Stimulated activated CD4-positive, alpha-beta T cell treated with anti-CD3 and anti-CD28 coated beads, Interleukin-2, amount 100 ng/mL, for 4 hours (primary cell): Measurements from ENCODE around the gene C1orf21.

Experiments used
- DNase-seq: peaks from one replicate; pipeline ENCODE4 v3.0.0-alpha.2; 2020; ENCODE audit warnings: low read depth

The C1orf21 gene

DNA sequence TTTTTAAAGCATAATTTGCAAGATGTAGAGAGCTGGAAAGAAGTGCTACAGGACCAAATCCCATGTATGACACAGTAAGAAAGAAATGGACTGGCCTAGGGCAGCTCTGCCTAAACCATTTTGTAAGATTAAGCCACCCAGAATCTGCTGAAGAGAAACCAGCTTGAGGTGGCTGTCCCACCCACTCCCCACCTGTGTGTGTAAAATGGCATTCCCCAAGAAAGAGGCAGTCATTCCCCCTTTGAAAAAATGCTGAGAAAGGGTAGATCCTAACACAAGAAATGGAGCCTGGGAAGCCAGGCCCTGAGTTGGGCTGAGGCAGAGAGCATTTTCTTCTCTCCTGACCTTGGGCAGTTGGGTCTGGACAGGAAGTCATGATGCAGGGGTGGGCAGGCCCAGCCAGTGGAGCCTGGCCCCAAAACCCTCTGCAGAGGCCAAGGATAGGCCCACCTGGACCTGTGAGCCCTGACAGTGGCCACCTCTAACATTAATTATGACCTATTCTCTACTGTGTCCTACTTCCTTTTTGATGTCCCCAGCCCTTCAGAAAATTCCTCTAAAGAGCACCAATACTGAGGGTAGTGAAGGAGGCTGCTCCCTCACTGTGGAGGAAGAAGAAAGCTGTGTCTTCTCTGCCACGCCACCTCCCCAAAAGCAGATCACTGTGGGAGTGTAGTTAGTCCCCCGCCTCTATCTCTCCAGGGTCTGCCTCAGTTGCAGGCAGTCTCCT, 273.8 kb downstream of the C1orf21 start:
- DNase-seq = no peak

- DNase-seq = no peak
Observed at GRCh38 chr1:184661801-184662200, 275.0 kb downstream of the C1orf21 start.

GRCh38 chr1:184664042-184664660, 277.3 kb downstream of the C1orf21 start:
- DNase-seq = peak; percentile 1

- no peak for DNase-seq
Observed at GRCh38 chr1:184664661-184665060, 277.8 kb downstream of the C1orf21 start.

GRCh38 chr1:184665360-184665759, 278.5 kb downstream of the C1orf21 start:
- no peak for DNase-seq

DNA sequence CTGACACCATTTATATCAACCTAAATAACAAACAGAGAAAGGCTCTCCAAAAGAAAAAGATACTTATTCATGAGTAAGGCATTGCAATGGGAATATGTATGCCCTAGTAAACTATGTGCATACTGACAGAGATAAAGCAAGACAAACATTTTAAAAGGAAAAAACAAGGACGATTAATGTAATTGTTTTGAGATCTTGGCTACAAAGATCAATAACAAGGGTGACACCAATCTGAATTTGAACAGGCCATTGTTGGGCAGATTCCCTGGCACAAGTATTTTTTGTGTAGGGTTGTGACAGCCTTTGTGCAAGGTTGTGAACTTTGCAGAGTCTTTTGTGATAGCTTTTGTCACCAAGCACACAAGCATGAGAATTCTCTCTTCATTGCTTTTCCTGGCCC, 282.6 kb downstream of the C1orf21 start:
- DNase-seq = no peak

GRCh38 chr1:184672013-184672726, 285.3 kb downstream of the C1orf21 start:
- DNase-seq = no peak

- no peak for DNase-seq
Observed at GRCh38 chr1:184673305-184673704, 286.5 kb downstream of the C1orf21 start.

DNA sequence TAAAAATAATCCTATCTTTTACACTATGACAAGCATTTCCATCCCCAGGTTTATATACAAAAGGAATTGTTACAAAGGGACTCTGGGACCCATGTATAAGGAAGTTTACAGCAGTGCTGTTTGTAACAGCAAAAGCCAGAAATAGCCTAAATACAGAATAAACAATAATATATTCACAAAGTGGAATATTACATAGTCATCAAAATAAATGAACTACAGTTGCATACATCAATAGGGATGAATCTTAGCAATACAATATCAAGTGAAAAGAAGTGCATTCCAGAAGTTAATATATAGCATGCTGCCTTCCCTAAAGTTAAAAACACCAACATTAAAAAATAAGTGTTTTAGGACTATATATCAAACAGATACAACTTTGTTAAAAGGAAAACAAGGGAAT, 290.5 kb downstream of the C1orf21 start:
- DNase-seq = no peak
